ENCODE data around the gene PIK3R3.
"Not testable (repeated sequence)": the region's sequence is repeated elsewhere in the genome, so short reads cannot be mapped to it uniquely, and the experiment has no call there.

The PIK3R3 gene

DNA sequence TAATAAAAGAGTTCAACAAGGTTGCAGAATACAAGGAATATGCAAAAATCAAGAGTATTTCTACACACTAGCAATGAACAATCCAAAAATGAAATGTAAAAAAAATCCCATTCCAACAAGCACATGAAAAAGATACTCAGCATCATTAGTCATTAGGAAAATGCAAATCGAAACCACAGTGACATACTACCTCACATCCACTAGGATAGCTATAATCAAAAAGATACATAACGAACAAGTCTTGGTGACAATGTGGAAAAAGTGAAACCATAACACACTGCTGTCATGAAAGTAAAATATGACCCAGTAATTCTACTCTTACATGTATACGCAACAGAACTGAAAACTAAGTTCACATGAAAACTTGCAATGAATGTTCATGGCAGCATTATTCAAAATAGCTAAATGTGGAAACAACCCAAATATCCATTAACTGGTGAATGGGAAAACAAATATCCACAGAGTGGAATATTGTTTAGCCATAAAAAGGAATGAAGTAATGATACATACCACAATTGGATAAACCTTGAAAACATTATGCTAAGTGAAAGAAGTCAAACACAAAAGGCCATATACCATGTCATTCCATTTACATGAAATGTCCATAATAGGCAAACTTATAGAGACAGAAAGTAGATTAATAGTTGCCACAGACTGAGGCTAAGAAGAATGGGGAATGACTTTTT, 34.3 kb downstream of the PIK3R3 start:
- DNase-seq, result no peak

DNA sequence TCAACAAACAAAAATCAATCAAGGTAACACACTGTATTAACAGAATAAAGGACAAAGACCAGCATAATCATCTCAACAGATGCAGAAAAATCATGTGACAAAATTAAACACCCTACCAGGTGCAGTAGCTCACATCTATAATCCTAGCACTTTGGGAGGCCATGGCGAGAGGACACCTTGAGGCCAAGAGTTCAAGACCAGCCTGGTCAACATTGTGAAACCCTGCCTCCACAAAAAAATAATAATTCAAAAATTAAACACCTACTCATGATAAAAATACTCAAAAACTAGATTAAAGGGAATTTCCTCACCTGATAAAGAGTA, 35.3 kb downstream of the PIK3R3 start:
- DNase-seq, result no peak

DNA sequence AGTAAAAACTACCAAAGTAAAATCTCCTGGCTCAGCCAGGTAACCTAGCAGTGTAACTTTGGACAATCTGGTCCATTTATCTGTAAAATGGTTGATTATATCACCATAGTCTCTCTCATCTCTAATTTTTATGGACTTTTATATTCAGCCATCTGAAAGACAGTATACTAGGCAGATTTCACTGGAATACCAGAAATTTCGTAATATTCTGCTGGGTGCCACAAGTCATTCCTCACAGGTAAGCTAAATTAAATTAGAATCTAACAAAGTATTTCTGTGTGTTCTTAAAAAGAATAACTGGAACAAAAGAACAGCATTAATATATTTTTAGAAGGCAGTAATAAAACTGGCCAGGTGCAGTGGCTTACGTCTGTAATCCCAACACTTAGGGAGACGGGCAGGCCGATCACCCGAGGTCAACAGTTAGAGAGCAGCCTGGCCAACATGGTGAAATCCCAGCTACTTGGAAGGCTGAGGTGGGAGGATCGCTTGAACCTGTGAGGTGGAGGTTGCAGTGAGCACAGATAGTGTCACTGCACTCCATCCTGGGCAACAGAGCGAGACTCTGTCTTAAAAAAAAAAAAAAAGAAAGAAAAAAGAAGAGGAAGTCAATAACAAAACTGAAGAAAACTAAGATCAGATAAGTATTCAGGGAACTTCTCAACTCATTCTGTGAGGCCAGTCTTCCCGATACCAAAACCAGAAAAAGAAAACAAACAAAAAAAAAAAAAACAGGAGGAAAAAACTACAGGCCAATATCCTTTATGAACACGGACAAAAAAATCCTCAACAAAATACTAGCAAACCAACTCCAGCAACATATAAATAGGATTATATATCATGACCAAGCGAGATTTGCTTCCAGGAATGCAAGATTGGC, 35.9 kb downstream of the PIK3R3 start:
- no peak for DNase-seq

DNA sequence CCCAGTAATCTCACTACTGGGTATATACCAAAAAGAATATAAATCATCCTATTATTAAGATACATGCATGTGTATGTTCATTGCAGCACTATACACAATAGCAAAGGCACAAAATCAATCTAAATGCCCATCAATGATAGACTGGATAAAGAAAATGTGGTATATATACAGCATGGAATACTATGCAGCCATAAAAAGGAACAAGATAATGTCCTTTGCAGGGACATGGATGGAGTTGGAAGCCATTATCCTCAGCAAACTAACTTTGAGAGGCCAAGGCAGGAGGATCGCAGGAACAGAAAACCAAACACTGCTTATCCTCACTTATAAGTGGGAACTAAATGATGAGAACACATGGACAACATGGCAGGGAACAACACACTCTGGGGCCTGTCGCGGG, 37.3 kb downstream of the PIK3R3 start:
- DNase-seq, result not testable (repeated sequence)

DNA sequence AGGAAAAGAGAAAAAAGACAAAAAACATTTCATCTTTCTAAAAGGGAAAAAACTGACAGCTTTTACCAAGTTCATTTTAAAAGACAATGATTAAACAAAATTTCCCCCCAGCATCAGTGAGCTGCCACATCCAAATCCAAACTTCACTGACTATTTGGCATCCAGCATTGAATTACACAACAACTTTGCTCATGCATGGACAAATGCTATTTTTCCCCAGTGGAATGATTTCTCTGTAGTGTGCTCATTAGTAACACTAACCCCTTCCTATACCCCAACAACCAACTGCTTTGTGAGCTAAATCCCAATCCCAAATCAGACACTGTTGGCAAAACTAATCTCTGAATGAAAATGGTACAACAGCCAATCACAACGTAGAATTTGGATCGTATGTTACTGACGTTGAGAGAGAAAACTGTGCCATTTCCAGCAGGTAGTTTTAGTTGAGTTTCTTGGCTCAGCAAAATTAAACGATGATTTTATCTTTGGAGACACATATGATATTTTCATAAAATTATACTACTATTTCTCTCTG, 37.9 kb downstream of the PIK3R3 start:
- DNase-seq, result no peak

DNA sequence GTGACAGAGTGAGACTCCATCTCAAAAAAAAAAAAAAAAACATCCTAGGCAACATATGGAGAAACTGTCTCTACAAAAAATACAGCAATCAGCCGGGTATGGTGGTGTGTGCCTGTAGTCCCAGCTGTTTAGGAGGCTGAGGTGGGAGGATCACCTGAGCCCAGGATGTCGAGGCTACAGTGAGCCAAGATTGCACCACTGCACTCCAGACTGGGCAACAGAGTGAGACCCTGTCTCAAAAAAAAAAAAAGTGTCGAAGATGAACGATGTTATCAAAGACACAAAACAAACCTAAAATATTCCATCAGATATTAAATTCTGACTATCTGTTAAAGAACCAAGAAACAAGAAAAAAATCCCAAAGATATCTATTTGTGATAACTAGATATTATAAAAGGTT, 38.6 kb downstream of the PIK3R3 start:
- DNase-seq, result not testable (repeated sequence)

DNA sequence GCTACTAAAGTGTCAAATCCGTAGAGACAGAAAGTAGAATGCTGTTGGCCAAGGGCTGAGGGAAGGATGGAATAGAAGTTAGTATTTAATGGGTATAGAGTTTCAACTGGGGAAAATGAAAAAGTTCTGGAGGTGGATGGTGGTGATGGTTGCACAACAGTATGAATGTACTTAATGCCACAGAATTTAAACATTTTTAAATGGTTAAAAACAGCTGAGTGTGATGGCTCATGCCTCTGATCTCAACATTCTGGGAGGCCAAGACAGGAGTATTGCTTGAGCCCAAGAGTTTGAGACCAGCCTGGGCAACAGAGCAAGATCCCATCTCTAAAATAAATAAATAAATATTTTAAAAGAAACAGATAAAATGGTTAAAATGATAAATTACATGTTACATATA, 44.5 kb downstream of the PIK3R3 start:
- DNase-seq, result no peak

DNA sequence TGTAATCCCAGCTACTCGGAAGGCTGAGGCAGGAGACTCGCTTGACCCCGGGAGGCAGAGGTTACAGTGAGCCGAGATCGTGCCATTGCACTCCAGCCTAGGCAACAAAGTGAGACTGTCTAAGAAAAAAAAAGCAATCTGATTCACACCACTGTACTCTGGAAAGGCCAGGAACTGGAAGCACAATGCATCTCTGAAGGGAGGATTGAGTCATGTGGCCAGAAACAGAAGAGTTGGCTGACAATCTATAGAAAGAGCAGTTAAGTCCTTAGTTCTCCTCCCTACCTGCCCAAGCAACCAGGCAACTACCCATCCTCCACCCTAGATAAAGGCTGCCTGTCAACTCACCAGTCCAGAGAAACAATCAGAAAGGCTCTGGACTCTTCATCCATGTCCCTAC, 45.9 kb downstream of the PIK3R3 start:
- DNase-seq, result no peak

DNA sequence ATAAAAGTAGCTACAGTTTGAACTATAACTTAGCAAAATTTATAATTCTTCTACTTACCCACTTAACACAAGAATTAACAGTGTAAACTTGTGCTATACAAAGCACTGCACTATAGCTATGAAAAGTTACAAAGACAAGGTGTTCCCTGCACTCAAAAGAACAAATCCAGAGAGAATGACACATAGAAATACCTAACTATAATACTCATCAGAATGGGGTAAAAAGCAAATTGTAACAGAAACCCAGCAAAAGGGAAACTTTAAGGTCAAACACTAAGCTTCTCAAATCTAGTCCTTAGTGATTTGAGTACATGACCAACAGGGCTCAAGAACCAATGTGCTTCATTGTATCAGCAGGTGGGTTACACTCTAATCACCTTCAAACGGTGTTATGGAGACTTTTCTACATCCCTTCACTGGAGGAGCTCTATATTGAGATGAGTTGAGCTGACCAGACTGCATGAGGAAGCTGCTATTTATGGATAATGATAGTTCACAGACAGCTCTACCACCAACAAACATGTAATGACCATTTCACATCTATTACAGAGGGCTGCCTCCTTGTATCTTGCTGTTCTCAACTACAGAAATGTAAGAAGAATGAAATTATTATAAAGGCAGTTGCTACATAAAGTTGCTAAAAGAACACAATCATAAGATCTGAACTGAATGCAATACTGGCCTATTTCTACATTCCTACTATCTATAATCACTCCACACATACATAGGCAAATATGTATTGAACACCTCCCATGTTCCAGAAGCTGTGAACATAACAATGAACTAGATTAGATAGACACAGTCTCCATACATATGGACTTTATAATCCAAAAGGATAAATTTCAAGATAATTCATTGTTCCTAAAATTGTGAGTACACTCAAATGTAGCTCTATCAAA, 47.6 kb downstream of the PIK3R3 start:
- no peak for DNase-seq

DNA sequence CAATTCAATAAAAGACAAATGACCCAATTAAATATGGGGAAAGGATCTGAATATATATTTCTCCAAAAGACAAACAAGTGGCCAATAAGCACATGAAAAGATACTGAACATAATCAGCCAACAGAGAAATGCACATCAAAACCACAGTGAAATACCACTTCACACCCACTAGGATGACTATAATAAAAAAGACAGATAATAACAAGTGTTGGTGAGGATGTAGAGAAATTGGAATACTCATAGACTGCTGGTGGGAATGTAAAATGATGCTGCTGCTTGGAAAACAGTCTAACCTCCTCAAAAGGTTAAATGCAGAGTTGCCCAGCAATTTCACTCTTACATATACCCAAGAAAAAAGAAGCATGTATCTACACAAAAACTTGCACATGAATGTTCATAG, 48.9 kb downstream of the PIK3R3 start:
- no peak for DNase-seq

DNA sequence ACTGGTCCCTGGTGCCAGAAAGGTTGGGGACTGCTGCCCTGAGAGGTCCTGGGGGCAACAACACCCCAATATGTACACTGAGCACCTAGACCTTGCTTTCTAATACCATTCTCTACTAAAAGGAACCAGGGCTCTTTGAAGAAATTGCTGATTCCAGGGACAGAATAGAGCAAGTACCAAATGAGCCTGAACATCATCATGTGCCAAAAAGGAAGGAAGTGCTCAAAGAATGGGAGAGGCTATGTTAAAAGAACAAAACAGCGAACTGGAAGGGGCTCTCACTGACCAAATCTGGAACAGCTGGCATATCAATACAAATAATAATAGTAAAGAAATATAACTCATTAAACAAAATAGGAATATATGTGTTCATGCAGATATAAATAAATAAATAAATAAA, 50.8 kb downstream of the PIK3R3 start:
- DNase-seq, result no peak

DNA sequence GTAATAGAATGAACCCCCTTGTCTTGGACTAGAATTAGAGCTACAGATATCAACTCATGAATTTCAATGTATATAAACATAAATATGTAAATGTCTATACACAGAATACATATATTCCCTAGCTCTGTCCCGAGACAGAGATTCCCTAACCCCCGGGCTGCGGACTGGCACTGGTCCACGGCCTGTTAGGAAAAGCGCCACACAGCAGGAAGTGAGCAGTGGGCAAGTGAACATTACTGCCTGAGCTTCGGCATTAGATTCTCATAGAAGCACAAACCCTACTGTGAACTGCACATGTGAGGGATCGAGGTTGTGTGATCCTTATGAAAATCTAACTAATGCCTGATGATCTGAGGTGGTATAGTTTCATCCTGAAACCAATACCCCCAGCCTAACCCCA, 51.2 kb downstream of the PIK3R3 start:
- no peak for DNase-seq

DNA sequence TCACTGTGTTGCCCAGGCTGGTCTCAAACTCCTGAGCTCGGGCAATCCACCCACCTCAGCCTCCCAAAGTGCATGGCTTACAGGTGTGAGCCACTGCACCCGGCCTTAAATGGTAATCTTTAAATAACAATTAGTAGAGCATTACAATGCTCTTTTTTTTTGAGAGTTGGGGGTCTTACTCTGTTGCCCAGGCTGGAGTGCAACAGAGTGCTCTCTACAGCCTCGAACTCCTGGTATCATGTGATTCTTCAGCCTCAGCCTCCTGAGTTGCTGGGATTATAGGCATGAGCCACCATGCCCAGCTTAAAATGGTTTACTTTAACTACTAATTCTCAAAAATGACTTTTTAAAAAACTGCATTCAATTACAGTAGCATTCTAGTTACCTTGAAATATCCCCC, 52.2 kb downstream of the PIK3R3 start:
- no peak for DNase-seq

DNA sequence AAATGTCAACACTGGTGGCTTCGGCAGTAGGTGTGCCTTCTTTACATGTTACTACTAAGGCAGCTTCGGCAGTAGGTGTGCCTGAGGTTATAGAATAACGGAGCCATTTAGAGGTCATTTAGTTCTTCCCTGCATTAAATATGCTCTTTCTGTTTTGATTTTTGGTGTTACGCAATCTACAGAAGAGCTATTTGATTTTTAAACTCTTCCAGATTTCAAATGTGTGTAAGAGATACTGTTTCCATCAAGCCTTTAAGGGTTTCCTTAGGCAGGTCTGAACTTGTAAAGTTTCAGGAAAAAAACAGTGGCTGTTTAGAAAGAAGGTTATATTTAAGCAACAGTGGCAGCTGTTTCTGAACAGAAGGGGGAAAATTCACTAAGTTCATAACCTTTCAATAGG, 54.8 kb downstream of the PIK3R3 start:
- DNase-seq, result no peak

DNA sequence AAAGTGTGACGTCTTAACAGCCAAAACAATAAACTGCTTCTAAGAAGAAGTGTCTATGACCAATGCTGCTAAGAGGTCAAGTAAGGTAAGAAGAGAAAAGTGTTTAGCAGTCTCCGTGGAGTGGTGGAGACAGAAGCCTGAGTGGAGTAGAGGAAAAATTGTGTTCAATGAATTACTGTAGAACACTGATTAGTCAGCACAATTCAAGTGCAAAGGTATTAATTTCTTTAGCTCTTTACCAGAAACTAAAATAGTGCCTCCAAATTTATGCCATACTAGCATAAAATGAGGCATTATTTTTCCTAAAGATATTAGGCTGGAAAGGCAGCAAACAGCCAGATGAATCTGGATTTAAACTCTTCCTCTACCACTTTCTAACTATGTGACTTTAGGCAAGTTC, 56.1 kb downstream of the PIK3R3 start:
- no peak for DNase-seq

DNA sequence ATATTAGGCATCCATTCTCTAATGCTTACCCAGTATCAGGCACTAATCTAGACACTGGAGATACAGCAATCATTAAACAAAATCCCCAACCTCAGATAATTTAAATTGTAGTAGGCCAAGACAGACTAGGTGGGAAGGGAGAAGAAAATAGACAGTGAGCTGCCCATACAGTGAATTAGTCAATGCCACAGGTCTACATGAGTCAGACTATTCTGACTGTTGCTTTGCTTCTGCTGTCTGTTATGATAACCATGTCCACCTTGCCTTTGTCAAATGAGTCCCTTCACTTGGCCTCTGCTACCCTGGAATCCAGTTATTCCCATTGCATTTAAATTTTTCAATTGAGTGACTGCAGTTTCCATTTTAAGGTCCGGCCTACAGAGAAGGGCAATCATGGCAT, 59.5 kb downstream of the PIK3R3 start:
- DNase-seq, result no peak

DNA sequence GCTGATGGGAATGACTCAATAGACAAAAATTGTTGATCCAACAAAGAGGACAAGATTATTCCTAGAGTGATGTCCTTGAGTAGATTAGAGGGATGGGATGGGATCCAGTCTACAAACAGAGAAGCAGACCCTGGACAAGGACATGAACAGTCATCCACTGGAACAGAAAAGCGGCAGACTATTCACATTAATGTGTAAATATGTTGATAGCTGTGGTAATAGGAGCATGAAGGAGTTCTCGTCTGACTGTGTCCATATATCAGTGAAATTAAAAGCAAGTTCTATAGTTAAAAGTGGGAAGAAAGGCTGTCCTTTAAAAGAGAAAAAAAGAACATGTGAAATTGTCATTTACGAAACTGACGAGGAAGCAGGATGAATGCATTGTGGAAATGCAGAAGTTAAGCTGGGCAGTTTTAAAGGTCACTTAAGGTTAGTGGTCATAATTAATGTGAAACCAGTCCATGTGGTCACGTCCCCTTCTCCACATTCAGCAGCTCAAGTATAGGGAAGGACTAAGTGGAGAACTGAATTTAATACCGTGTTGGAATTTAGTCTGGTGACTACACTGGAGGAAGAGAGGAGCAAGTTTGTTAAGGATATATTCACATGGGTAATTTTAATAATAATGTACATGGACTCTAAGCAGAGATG, 62.1 kb downstream of the PIK3R3 start:
- no peak for DNase-seq

DNA sequence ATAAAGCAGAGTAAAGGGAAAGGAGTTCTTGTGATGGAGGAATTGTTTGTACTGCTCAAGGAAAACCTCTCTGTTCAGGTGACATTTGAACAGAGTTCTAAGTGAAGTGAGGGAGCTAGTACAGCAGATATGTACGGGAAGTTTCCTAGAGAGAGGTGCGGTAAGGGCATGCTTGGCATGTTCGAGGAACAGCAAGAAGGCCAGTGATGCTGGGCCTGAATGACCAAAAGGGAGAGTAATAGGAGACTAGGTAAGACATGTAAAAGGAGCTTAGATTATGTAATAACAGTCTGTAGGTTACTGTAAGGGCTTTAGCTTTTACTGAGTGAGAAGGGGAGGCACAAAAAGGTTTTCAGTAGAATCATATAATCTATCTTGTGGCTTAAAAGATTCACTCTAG, 63.9 kb downstream of the PIK3R3 start:
- DNase-seq, result no peak

DNA sequence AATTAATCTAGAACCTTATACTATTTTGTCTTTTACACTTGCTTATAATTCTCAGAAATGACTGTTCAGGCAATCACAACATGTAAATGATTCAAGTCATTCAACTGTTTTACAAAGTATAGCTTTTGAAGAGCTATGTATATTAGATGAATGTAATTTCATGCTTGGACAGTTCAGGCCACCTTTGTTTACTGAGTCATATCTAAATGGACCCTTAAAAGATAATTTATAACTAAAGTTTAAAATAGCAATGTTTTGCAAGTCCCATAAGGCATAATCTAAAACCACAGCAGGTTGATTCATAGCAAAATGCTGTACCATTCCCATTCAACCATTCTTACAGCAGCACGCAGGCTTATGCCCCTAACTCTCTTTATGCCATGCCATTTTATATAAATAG, 64.8 kb downstream of the PIK3R3 start:
- DNase-seq, result no peak

DNA sequence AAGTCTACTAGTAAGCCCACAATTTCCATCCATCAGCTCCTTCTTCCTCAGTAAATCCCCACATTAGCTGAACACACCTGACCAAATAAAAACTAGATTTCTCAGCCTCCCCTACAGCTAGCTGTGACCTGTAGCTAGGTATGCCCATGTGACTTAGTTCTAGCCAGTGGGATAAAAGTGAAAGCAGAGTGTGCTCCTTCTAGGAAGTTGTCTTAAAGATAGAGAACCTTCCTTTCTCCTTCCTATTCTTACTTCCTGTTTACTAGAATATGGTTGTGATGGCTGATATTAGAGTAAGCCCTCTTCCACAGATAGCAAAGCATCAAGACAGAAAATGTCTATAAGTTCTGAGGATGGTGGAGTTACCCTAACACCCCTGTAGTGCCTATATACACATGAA, 67.0 kb downstream of the PIK3R3 start:
- no peak for DNase-seq

DNA sequence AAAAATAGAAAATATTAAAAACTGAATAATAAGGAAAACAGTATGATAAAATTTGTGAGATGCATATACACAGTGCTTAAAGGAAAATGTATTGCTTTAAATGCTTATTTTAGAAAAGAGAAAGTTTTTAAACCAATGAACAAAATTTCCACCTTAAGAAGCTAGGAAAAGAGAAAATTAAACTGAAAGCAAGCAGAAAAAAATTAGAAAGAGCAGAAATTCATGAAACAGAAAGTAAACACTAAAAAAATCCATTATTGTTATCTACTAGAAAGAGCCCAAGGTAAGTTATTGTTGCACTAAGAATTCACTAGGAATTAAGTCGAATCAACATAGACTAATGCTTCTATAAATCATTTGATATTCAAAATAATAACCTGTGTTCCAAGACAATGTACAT, 67.7 kb downstream of the PIK3R3 start:
- no peak for DNase-seq

DNA sequence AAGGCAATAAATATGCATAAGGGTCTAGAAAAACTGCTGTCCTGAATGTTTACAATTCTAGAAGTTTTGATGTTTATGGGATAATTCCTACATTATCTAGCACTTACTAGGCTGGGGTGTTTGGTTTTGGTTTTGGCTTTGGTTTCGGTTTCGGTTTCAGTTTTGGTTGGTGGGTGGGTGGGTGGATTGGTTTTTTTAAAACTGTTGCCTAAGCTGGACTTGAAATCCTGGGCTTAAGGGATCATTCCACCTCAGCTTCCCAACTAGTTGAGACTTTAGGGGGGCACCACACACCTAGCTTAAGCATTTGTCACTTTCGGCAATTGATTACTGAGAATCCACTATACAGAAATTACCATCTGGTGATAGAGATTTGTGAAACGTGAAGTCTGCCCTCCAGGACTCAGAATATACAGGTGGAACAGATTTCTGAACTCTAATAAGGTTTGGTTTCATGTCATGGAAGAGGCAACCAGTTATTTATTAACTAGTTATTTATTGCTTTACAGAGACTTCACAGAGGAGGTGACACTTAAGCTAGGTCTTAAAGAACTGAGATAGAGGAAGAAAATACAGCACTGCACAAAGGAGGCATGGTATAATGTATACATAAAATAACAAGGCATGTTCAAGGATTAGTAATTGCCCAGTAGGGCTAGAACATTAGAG, 69.6 kb downstream of the PIK3R3 start:
- DNase-seq, result no peak

All from activated CD4-positive, CD25-positive, alpha-beta regulatory T cell treated with anti-CD3 and anti-CD28 coated beads, Interleukin-2, amount 50 U/mL, for 72 hours (primary cell).